Fibroblast of upper back skin (primary cell): ENCODE results near the gene ZNG1C.
"Not testable (repeated sequence)": the region's sequence is repeated elsewhere in the genome, so short reads cannot be mapped to it uniquely, and the experiment has no call there.

Source experiments
- DNase-seq: peaks from one replicate; pipeline ENCODE4 v3.0.0-alpha.2; 2013

ZNG1C gene

GRCh38 chr9:68343992-68344391, 102.2 kb downstream of the ZNG1C start:
- not testable (repeated sequence) for DNase-seq
